Left ventricle myocardium superior (tissue), 1 donor: ENCODE measurements around the gene APH1A. TPM values are rescaled to one million over a fixed set of nuclear protein-coding genes. Genes with fewer than 3 reads are reported as not detected.
"Not testable (repeated sequence)": the region's sequence is repeated elsewhere in the genome, so short reads cannot be mapped to it uniquely, and the experiment has no call there.

Source experiments
- ATAC-seq: fragments of 200-7000 bp; cut with Tn5 transposase; one replicate; pipeline ENCODE4 v1.9.1; 2020; ENCODE audit warnings: mild to moderate bottlenecking, moderate library complexity
- DNase-seq: peaks from one replicate; pipeline ENCODE4 v3.0.0-alpha.2; 2020
- intact Hi-C: fragments of 100-400 bp; cut with micrococcal nuclease; formaldehyde crosslinking; loops from one replicate; pipeline ENCODE4 v1.11.0; 2022
- total RNA-seq: library from RNA; stranded (reverse); fragmentation: NEBNext Ultra II Directional; extraction: Animal tissue kit (Norgen Biotek cat#: 25700); gene quantifications from one replicate; pipeline ENCODE4 v1.2.1, GENCODE V29; 2021
- donor health status: DM: no; HTN: yes; CAD: no; lungs with severe emphysema.

The APH1A gene
- total RNA-seq, 1 donor from 2014 or later, result 58.5 TPM

DNA sequence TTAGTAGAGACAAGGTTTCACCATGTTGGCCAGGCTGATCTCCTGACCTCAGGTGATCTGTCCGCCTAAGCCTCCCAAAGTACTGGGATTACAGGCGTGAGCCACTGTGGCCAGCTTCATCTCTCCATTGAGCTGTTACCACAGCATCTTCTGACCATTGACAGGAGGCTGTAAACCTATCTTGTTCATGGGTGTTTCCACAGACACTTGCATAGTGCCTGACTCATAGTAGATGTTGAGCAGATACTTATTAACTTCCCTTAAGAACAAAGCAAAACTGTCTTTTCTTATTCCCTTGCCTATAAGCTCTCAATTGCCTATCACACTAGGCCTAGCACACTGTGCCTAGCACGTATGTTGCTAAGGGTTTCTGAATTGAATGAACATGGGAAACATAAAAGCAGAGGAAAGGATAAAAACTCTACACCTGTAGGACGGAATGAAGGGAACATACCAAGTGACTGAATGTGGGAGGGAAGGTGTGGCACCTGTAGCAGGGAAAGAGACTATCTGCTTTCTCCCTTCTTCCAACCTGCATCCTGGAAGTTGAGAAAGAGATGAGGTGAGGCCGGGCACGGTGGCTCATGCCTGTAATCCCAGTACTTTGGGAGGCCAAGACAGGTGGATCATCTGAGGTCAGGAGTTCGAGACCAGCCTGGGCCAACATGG, 2.6 kb upstream of the APH1A start:
- intact Hi-C loops, result no loop called here
- ATAC-seq (no peak), DNase-seq (no peak)

DNA sequence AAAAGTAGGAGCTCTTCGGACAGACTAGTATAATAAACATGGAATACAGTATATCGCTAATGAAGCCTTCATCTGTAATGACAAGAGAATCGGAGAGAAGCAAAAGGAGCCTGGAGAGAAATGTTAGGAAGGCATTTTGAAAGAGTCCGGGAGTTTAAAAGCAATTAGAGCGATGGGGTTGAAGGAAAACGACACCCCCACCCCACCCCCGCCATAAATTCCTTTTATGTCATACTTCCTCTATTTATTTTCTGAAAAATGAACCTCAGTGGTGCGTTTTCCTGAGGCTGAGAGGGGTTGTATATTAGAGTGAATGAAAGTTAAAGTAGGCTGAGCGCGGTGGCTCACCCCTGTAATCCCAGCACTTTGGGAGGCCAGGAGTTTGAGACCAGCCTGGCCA, 635 bp upstream of the APH1A start:
- intact Hi-C loops, result no loop called here
- ATAC-seq, result no peak
- no peak for DNase-seq

GRCh38 chr1:150268340-150268704, 494 bp downstream of the APH1A start:
- no peak for DNase-seq
- ATAC-seq, result peak; percentile 34
- intact Hi-C loops, result no loop called here

- no peak for DNase-seq
- intact Hi-C loops, result no loop called here
- ATAC-seq, result no peak
These were observed 920 bp downstream of the APH1A start for GRCh38 chr1:150267896-150268295.

DNA sequence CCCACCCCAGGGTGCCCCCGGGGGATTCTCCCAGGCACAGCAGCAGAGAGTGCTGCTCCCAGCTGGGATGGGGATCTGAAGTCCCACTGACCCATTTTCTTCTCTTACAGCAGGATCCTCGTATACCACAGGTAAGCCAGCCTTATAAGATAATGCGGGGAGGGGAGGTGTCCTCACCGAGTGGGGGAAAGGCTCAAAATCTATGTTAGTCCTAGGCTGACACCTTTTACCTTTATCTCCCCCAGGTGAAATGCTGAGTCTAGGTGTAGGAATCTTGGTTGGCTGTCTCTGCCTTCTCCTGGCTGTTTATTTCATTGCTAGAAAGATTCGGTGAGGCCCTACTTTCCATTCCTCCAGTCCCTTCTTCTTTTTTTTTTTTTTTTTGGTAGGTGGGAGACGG, 5.3 kb downstream of the APH1A start:
- ATAC-seq (no peak), DNase-seq (no peak)
- intact Hi-C loops, result no loop called here

- no peak for ATAC-seq
- DNase-seq, result no peak
- intact Hi-C loops, result no loop called here
These were observed 6.2 kb downstream of the APH1A start for GRCh38 chr1:150262388-150263320.

GRCh38 chr1:150261367-150261766, 7.4 kb downstream of the APH1A start:
- no peak for DNase-seq
- no peak for ATAC-seq
- intact Hi-C loops, result no loop called here

GRCh38 chr1:150259758-150260669, 8.8 kb downstream of the APH1A start:
- ATAC-seq (peak; percentile 66), DNase-seq (peak; percentile 51)
- intact Hi-C loops, result no loop called here

DNA sequence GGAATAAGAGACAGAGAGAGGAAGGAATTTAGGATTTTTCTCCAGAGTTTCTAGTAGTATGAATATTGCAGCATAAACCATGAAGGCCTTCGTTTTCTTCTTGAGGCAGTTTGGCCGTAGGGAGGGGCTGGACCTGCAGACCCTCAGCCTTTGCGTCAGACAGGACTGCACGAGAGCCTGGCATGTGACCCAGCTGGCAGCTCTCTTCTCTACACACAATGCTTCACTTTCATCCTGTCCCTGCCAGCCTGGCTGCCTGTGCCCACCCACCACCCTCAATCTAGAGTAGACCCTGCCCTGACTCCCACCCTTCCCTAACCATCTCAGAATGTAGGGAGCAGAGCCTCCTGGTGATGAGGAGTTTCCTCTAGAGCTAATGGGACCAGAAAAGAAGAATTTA, 9.6 kb downstream of the APH1A start:
- intact Hi-C loops, result no loop called here
- DNase-seq (peak; percentile 41), ATAC-seq (peak; percentile 29)

DNA sequence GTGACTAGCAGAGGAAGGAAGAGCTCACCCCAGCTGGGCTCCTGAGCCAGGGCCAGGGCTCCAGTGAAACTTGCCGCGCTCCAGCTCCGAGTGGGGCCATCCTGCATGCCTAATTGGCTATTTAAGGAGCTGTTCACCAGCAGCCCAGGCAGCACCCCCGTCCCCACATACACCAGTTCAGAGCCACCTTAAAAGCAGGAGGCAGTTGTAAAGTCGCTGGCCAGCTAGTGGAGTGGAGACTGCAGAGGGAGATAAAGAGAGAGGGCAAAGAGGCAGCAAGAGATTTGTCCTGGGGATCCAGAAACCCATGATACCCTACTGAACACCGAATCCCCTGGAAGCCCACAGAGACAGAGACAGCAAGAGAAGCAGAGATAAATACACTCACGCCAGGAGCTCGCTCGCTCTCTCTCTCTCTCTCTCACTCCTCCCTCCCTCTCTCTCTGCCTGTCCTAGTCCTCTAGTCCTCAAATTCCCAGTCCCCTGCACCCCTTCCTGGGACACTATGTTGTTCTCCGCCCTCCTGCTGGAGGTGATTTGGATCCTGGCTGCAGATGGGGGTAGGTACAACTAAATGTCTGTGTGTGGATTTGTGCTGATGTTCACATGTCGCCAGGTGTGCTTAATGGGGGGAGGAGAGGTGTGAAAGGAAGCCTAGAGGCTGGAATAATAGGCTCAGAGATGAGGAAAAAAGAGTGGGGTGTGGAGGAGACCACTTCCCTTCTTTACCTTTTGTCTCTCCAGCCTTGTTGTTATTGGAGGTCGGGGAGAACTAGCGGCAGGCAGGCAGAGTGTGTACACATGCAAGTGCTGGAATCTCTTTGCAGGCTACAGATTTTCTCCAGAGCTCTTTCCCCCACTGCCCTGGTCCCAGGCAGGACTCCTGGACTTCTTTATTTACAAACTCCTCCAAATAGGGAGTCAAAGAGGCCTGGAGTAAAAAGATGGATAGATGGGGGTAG, 10.9 kb downstream of the APH1A start, which contains the start of gene CA14:
CA14 (plus strand) TSS at position 151 of the 962 bp plus-strand sequence; CDS start at position 506, 355 bp downstream.
- intact Hi-C loops, result no loop called here
- DNase-seq (peak; percentile 58), ATAC-seq (peak; percentile 60)

- ATAC-seq (no peak), DNase-seq (no peak)
- intact Hi-C loops, result no loop called here
These were observed 12.1 kb downstream of the APH1A start for GRCh38 chr1:150256554-150257341.

GRCh38 chr1:150256198-150256553, 12.6 kb downstream of the APH1A start:
- ATAC-seq (no peak), DNase-seq (no peak)
- intact Hi-C loops, result no loop called here

- DNase-seq (no peak), ATAC-seq (no peak)
- intact Hi-C loops, result no loop called here
These were observed 18.9 kb downstream of the APH1A start for GRCh38 chr1:150249936-150250335.

GRCh38 chr1:150243003-150243402, 25.8 kb downstream of the APH1A start:
- DNase-seq (peak; percentile 48), ATAC-seq (peak; percentile 53)
- intact Hi-C loops, result no loop called here

DNA sequence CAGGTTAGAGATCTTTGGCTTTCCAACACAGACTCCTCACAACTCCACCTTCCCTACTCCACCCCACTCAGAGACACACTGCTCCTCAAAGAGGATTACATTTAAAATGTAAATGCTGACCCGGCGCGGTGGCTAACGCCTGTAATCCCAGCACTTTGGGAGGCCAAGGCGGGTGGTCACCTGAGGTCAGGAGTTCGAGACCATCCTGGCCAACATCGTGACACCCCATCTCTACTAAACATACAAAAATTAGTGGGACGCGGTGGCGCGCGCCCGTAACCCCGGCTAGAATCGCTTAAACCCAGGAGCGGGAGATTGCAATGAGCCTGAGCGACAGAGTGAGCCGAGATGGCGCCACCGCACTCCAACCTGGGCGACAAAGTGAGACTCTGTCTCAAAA, 31.1 kb downstream of the APH1A start:
- DNase-seq, result no peak
- intact Hi-C loops, result no loop called here
- no peak for ATAC-seq

DNA sequence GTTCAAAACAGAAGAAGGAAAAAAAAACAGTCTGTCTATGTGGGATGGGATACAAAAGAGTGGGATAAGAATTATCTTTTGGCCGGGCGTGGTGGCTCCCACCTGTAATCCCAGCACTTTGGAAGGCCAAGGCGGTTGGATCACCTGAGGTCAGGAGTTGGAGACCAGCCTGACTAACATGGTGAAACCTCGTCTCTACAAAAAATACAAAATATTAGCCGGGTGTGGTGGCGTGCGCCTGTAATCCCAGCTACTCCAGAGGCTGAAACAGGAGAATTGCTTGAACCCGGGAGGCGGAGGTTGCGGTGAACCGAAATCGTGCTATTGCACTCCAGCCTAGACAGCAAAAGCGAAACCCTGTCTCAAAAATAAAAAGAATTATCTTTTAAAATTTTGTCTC, 31.6 kb downstream of the APH1A start:
- DNase-seq, intact Hi-C loops, ATAC-seq: not testable (repeated sequence)

DNA sequence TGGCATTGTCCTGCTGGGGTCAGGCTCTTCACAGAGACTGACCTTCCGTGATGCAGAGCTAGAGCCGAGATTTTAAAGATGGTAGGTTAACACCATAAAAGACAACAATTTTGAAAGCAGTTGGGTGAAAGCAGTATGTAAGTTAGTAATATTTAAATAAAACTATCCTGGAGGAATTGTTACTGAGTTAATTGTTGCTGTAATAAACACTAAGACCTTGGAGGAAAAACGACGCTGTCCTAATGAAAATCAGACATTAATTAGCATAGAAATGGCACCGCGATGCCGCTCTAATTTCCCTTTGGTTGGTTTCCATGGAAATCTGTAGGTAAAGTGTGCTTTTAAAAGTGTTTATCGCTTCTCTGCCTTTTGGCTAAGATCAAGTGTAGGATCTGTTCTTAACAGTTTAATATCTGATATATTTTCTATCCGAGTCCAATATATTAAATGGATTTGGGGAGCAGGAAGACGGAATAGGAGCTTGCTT, 32.2 kb downstream of the APH1A start:
- DNase-seq (no peak), ATAC-seq (no peak)
- intact Hi-C loops, result no loop called here
